OCI-LY3 (cell line): ENCODE data around the gene GFRA1.

Source experiments
- EZH2phosphoT487 ChIP-seq: fragments of 200-600 bp; shearing (Covaris generic); IDR thresholded peaks from 2 replicates; pipeline ENCODE4 v1.6.1; 2018; ENCODE audit warnings: antibody characterized with exemption, mixed run types, low read depth
- TF ChIP-seq, protein P1 (sequence below): fragments of 200-600, 300-600 bp; sonication (generic); IDR thresholded peaks from 2 replicates; pipeline ENCODE4 v1.5.1; 2014; ENCODE audit warnings: antibody characterized with exemption, low read length, low read depth

GRCh38 chr10:116159197-116159596, 113.8 kb downstream of the GFRA1 start:
- TF ChIP-seq, protein P1, sequence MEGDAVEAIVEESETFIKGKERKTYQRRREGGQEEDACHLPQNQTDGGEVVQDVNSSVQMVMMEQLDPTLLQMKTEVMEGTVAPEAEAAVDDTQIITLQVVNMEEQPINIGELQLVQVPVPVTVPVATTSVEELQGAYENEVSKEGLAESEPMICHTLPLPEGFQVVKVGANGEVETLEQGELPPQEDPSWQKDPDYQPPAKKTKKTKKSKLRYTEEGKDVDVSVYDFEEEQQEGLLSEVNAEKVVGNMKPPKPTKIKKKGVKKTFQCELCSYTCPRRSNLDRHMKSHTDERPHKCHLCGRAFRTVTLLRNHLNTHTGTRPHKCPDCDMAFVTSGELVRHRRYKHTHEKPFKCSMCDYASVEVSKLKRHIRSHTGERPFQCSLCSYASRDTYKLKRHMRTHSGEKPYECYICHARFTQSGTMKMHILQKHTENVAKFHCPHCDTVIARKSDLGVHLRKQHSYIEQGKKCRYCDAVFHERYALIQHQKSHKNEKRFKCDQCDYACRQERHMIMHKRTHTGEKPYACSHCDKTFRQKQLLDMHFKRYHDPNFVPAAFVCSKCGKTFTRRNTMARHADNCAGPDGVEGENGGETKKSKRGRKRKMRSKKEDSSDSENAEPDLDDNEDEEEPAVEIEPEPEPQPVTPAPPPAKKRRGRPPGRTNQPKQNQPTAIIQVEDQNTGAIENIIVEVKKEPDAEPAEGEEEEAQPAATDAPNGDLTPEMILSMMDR: no peak
- TF ChIP-seq EZH2phosphoT487: no peak
